Renal pelvis (tissue), 12 donors: ENCODE results near the gene N4BP3. TPM values are rescaled to one million over a fixed set of nuclear protein-coding genes. Genes with fewer than 3 reads are reported as not detected.
A peak's percentile ranks its signal among the peaks of the same experiment; 100 is the strongest.
"Not testable (repeated sequence)": the region's sequence is repeated elsewhere in the genome, so short reads cannot be mapped to it uniquely, and the experiment has no call there.

Source experiments
- DNase-seq: peaks from one replicate; pipeline ENCODE4 v3.0.0-alpha.2; 2013
- long read RNA-seq, 16 experiments: transcript quantifications; one replicate each; lab custom pipeline, GENCODE V29; 2026
- polyA plus RNA-seq, 3 donors: library from polyadenylated mRNA; unstranded; fragments of 120-200 nt; gene quantifications; one replicate each; pipeline ENCODE4 v1.2.1, GENCODE V29; 2013; ENCODE audit not compliant: insufficient read length in 3 of 3

The N4BP3 gene, protein sequence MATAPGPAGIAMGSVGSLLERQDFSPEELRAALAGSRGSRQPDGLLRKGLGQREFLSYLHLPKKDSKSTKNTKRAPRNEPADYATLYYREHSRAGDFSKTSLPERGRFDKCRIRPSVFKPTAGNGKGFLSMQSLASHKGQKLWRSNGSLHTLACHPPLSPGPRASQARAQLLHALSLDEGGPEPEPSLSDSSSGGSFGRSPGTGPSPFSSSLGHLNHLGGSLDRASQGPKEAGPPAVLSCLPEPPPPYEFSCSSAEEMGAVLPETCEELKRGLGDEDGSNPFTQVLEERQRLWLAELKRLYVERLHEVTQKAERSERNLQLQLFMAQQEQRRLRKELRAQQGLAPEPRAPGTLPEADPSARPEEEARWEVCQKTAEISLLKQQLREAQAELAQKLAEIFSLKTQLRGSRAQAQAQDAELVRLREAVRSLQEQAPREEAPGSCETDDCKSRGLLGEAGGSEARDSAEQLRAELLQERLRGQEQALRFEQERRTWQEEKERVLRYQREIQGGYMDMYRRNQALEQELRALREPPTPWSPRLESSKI
- 1 to 10 TPM; 4.9 to 5.6 (median 5.0) TPM for polyA plus RNA-seq
- long read RNA-seq, donor 1 = 0 reads
- long read RNA-seq, donor 2 = 0 reads
- long read RNA-seq, donor 3, full-length matches to known transcripts = 2 of 9 reads
- long read RNA-seq, donor 3, partial matches to known transcripts = 7 of 9 reads
- long read RNA-seq, donor 3, other reads (novel, unspliced or antisense) = 0 of 9 reads
- long read RNA-seq, donor 4, full-length matches to known transcripts = 1 of 1 reads
- long read RNA-seq, donor 4, partial matches to known transcripts = 0 of 1 reads
- long read RNA-seq, donor 4, other reads (novel, unspliced or antisense) = 0 of 1 reads
- long read RNA-seq, donor 5 = 0 reads
- long read RNA-seq, donor 6 = 0 reads
- long read RNA-seq, donor 7, full-length matches to known transcripts = 2 of 2 reads
- long read RNA-seq, donor 7, partial matches to known transcripts = 0 of 2 reads
- long read RNA-seq, donor 7, other reads (novel, unspliced or antisense) = 0 of 2 reads
- long read RNA-seq, donor 8, full-length matches to known transcripts = 1 of 1 reads
- long read RNA-seq, donor 8, partial matches to known transcripts = 0 of 1 reads
- long read RNA-seq, donor 8, other reads (novel, unspliced or antisense) = 0 of 1 reads
- long read RNA-seq, donor 9, full-length matches to known transcripts = 1 of 1 reads
- long read RNA-seq, donor 9, partial matches to known transcripts = 0 of 1 reads
- long read RNA-seq, donor 9, other reads (novel, unspliced or antisense) = 0 of 1 reads
- long read RNA-seq, donor 10, full-length matches to known transcripts = 2 of 2 reads
- long read RNA-seq, donor 10, partial matches to known transcripts = 0 of 2 reads
- long read RNA-seq, donor 10, other reads (novel, unspliced or antisense) = 0 of 2 reads
- long read RNA-seq, donor 11, full-length matches to known transcripts = 1 of 1 reads
- long read RNA-seq, donor 11, partial matches to known transcripts = 0 of 1 reads
- long read RNA-seq, donor 11, other reads (novel, unspliced or antisense) = 0 of 1 reads
- long read RNA-seq, donor 12, full-length matches to known transcripts = 3 of 3 reads
- long read RNA-seq, donor 12, partial matches to known transcripts = 0 of 3 reads
- long read RNA-seq, donor 12, other reads (novel, unspliced or antisense) = 0 of 3 reads
- long read RNA-seq, donor 13 = 0 reads
- long read RNA-seq, donor 14, full-length matches to known transcripts = 2 of 2 reads
- long read RNA-seq, donor 14, partial matches to known transcripts = 0 of 2 reads
- long read RNA-seq, donor 14, other reads (novel, unspliced or antisense) = 0 of 2 reads
- long read RNA-seq, donor 15, full-length matches to known transcripts = 3 of 3 reads
- long read RNA-seq, donor 15, partial matches to known transcripts = 0 of 3 reads
- long read RNA-seq, donor 15, other reads (novel, unspliced or antisense) = 0 of 3 reads
- long read RNA-seq, donor 16, full-length matches to known transcripts = 1 of 1 reads
- long read RNA-seq, donor 16, partial matches to known transcripts = 0 of 1 reads
- long read RNA-seq, donor 16, other reads (novel, unspliced or antisense) = 0 of 1 reads

DNA sequence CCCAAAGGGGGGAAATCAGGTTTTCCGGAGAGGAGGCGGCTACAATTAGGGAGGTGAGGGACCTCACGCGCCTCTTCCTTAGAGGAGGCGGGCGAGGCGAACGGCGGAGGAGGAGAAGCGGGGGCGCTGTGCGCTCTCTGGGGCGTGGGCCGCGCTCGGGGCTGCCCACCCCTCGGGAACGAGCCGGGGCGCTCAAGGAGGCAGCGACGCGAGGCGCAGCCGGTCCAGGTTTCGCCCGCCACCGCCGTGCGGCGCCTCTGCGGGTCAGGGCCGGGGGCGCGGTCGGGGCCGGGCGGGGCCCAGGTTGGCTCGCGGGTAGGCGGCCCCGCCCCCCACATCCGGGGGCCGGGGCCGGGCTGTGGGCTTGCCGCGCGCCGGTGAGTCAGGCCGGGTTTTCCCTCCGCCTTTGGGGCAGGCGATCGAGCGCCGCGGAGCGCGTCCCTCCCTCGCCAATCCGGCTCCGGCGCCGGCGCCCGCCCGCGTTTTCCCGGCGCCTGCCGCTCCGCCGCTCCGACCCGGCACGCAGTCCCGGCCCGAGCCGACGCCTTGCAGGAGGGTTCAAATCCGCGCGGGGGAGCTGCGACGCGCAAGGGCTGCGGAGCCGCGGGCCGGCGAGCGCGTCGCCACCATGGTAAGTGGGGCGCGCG, at the start of gene N4BP3:
Gene N4BP3, plus strand, starts transcription at position 392 of the 647 bp plus-strand sequence. CDS start 6,052 bp downstream, outside the sequence.
- peak; percentile 78 for DNase-seq

DNA sequence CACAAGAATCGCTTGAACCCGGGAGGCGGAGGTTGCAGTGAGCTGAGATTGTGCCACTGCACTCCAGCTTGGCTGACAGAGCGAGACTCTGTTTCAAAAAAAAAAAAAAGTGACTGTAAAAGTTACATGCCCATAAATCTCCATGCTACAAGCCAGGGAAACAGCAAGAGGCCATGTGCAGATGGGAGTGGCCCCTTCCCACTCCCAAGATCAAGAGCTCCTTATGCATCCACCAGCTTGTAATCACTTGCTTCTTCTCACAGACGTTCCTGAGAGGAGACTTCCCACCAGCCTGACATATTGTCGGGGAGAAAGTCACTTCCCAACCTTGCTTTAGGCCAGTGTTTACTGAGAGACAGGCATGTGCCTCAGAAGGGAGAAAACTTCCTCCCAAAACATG, 45.6 kb upstream of the N4BP3 start:
- DNase-seq = no peak

DNA sequence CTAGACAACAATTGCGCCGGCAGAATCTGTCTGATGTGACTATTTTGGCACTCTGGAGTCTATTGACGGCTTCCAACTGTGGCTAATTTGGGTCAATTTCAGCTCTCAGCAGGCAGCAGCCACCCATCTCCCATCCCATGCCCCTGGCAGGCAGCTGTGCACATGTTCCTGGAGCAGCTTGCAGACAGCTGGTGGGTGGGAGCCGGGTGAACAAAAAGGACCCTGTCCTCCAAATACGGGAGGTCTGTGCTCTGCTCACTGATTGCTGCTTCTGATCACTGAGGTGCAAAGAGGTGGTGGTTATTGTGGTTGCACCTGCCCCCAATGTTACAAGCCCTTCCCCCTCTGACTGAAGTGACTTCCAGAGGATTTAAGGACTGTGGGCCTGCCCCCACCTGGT, 45.0 kb upstream of the N4BP3 start:
- DNase-seq = no peak

DNA sequence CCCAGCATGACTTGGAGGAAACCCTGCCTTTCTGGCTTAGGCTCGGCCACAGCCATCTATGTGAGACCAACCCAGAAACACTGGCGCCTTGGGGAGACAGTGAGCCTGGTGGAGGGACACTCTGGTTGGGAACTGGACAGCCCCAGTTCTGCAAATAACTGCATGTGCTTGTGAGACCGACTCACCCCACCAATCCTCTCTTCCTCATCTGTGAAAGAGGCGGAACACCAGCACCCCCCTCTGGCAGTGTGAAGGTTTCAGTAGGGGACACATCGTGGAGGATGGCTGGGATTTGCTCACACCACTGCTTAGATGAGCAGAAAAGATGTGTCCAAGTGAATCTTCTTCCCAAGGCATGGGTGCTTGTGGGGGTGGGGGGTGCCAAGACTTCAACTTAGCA, 43.4 kb upstream of the N4BP3 start:
- no peak for DNase-seq

DNA sequence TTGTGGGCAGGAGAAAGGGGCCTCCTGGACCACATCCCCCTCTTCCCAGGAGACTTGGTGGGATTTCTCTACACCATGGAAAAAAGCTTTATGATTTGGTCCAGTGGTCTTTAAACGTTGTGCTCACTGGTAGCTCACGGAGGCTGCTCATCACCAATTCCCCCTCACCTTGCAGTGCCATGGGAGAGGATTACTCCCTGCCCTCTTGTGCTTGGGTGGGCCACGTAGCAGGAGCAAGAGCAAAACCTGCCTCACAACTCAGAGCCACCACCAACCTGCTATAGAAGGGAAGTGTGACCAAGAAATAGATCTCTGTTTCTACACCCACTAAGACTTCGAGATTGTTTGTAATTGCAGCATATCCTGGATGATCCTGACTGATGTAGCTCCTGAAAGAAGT, 42.2 kb upstream of the N4BP3 start:
- DNase-seq = no peak

DNA sequence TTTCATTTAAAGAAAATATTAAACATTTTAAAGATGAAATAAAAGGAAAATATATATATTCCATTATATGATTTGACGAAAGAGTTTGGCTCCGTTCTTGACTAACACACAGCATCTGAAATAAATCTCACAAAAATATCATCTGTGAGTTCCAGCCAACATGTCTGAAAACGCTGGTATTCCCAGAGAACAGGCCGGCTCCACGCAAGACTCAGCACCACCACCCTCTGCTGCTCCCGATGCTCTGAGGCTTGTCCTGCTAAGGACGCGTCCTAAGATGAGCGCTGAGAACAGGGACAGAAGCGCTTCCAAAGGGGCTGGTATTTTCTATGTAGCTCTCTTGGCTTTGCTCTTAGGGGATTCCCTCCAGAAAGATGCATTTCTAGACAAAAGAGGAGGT, 40.6 kb upstream of the N4BP3 start:
- DNase-seq = no peak

DNA sequence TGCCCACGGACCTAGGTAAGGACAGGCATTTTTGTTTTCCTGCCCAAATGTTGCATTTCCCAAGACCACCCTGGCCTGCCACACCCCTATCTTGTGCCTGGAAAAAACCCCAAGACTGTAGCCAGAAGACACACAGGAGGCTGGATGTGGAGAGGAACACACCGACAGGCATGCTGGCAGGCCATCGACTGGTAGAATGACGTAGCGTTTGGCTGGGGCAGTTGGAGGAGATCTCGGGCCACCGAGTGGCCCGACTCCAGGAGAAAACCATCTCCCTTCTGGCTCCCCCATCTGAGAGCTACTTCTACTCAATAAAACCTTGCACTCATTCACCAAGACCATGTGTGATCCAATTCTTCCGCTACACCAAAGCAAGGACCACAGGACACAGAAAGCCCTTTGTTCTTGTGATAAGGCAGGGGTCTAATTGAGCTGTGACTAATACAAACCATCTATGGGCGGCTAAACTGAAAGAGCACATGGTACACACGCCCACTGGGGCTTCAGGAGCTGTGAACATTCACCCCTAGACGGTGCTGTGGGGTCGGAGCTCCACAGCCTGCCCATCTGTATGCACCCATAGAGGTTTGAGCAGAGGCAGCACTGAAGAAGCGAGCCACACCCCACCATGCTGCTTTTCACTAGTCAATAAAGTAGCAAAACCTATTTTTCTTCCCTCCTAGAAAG, 38.9 kb upstream of the N4BP3 start:
- DNase-seq = no peak

DNA sequence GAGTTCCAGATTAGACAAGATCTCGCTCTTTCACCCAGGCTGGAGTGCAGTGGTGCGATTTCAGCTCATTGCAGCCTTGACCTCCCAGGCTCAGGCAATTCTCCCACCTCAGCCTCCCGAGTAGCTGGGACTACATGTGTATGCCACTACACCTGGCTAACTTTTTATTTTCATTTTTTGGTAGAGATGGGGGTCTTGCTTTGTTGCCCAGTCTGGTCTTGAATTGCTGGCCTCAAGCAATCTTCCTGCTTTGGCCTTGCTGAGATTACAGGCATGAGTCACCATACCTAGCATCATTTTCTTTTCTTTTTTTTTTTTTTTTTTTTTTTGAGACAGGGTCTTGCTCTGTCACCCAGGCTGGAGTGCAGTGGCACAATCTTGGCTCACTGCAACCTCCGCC, 36.4 kb upstream of the N4BP3 start:
- not testable (repeated sequence) for DNase-seq

DNA sequence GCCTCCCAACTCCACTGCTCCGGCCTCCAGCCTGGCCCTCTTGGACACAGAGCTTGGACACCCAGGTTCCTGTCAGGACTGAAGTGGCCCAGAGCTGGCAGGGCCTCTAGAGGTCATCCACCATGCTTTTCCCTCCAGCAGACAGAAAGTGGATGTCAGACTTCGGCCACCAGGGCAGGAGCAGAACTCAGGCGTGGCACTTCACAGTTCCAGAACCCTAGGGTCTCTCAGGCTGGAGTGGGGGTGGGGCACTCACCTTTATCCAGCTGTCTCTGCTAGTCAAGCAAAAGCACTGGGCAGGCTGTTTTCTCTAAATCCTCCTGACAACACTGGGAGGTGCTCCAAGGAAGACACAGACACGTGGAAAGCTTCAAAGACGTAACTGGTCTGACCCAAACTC, 35.6 kb upstream of the N4BP3 start:
- DNase-seq = no peak

DNA sequence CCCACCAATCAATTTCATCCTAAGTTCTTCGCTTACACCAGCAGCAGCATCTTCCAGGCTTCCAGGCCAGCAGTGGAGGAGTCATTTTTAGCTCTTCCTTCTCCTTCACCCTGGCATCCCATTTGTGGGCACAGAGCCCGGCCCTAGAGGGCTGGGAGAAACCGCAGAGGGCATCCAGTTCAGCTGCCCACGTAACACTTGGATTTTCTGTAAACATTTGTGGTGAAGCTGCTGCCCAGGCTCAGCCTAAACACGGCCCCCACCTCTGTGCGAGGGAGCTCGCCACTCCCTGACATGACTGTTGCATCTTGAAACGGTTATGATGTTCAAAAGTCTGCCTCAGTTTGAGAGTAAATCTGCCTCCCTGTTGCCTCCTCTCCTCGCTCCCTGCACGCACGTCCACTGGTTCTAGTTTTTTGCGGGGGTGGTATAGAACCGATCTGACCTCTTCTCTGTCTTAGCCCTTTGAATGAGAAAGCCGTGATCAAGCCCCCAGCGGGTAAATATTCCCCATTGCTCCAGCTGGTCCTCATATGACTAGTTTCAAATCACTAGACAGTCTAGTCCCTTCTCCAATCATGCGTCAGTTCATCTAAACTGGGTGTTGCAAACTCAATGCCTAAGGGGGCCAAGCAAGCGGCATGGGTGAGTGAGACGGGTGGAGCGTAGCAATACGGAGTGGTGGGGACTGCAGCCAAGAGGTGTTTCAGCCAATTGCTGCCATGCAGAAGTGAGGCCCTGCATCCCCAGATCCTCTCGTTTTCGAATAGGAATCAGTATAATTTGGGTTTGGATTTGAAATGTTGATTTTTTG, 34.9 kb upstream of the N4BP3 start:
- no peak for DNase-seq

DNA sequence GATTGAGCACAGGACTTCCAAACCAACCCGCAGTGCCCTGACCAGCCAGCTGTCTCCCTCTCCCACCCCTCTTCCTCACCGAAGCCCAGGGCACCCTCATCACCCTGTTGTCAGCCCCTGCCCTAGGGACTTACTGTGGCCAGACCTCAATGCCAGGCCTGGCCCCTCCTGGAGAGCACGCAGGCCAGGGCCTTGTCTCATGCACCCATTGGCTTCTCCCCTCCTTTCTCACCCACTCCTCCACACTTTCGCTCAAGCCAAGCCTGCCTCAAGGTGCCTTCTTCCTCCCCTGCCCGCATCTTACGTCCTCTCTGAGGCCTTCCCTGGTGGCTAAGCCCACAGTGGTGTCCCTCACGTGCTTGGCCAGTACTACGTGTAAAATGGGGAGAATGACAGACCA, 33.3 kb upstream of the N4BP3 start:
- no peak for DNase-seq

DNA sequence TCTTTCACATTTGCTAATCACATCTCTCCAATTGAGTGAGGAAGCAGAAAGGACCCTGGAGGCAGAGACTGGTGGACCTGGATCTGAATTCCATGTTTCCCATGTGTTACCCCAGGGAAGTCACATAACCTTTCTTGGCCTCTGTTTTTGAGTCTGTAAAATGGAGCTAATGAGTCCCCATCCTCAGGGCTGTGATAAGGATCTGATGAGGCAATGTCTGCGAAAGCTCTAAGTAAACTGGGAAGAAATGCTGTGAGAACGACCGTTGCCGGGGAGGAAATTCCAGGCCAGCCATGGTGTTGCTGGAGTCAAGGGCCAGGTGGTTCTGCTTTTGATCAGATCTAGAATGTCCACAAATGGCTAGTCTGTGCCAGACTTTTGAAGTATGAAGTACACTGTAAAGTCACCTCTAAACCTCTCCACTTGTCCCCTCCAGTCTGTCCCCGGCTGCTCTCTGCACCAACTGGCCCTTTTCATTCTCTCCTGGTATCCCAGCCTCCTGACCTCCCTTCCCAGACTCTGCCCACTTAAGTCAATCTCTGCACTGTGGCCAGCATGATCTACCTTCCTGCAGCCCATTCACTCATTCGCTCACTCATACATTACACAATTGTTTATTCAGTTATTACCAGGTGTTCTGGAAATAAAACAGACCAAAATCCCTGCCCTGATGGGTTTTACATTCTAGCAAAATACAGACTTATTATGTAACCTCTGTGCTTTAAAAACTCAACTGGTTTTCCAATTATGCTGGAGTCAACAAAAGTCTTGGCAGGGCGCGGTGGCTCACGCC, 32.5 kb upstream of the N4BP3 start:
- no peak for DNase-seq

DNA sequence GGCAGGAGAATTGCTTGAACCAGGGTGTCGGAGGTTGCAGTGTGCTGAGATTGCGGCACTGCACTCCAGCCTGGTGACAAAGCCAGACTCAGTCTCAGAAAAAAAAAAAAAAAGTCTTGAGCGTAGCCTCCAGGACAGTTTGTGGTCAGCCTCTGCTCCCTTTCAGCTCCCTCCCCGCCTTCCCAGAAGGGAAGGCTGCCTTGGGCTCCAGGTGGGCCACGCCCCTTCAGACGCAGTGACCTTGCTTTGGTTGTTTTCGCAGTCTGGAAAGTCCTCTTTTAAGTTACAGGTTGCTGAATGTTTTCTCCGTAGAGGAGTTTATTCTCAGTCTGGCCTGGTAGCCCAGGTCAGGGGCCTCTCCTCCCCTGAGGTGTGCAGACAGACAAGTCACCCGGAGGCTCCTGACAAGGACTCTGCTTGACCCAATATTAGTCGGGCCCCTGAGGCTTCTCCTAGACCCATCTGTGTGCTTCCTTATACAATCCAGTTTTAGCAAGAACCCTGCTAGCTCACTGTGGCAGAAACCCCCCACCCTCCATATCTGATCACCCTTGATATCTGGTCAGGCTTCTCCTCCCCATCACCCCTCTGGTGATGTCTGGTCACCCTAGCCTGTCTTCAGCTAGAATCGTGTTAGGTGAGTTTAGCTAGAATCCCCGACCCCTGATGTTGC, 31.6 kb upstream of the N4BP3 start:
- DNase-seq = no peak

DNA sequence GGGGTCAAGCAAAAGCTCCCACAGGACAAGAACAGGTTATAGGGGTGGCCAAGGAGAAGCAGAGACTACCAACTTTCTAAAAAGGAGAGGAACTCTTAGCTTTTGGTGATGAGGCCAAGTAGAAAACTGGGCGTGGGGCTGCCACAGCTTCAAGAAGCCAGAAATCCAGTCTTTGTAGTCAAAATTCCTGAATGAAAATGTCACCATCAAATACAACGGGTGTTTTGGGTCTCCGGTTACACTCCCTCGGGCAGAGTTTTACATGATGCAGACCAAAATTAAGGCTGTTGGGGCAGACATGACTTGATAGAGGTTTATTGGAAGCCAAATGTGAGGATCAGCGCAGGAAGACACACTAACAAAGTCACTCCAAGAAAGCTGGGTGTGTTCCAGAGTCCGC, 29.4 kb upstream of the N4BP3 start:
- no peak for DNase-seq

DNA sequence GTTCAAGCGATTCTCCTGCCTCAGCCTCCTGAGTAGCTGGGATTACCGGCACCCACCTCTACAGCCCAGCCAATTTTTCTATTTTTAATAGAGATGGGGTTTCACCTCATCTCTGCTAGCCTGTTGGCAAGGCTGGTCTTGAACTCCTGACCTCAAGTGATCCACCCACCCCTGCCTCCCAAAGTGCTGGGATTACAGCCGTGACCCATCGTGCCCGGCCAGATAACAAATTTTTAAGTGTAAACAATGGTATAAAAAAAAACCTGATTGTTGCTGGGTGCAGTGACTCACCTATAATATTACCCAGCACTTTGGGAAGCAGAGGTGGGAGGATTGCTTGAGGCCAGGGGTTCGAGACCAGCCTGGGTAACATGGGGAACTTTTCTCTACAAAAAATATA, 28.0 kb upstream of the N4BP3 start:
- no peak for DNase-seq

DNA sequence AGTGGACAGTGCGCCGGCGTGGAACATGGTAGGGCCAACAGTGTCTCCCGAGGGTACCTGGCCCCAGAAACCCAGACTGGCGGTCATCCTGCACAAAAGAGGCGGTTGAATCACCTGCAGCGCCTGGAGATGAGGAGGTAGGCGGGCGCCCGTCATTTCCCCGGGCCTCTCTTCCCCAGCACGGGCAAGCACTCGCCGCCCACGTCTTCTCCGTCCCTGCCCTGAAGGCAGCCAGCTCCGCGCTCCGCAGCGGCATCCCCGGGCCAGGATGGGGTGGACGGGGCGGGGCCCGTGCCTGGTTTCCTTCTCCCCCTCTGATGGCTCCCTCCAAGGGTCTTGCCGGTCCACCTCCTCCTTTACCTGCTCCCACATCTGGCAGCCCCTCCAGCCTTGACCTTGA, 27.1 kb upstream of the N4BP3 start:
- no peak for DNase-seq

DNA sequence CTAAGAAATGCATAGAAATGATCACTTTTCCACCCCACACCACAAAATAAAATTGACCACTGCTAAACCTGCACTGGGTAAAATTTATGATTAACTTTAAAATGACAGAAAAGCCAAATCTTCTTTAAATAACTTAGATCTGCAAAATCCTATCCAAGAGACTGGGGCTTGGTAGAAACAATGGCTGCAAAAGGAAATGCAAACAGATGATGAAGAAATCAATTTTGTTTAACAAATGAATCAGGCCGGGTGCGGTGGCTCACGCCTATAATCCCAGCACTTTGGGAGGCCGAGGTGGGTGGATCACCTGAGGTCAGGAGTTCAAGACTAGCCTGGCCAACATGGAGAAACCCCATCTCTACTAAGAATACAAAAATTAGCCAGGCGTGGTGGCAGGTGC, 26.1 kb upstream of the N4BP3 start:
- DNase-seq = not testable (repeated sequence)
